H1 (cell line): ENCODE results near the gene RAB5B. TPM values are rescaled to one million over a fixed set of nuclear protein-coding genes. Genes with fewer than 3 reads are reported as not detected.
"Not testable (repeated sequence)": the region's sequence is repeated elsewhere in the genome, so short reads cannot be mapped to it uniquely, and the experiment has no call there.

Experiments used
- CTCF ChIA-PET: fragments of 300-600 bp; sonication (Branson Sonifier 250); formaldehyde crosslinking; loops from one replicate; lab custom pipeline; 2021; ENCODE audit not compliant: partially characterized antibody; lab: Charles Lee
- POLR2A ChIA-PET: fragments of 300-600 bp; sonication (Branson Sonifier 250); formaldehyde crosslinking; loops from one replicate; lab custom pipeline; 2021; ENCODE audit warnings: inconsistent platforms; ENCODE audit not compliant: partially characterized antibody; lab: Charles Lee
- DNase-seq, 2 experiments: peaks; one replicate each; pipeline versions ENCODE4 v3.0.0 to v3.0.0-alpha.2; 2010 to 2022; ENCODE audit warnings: low spot score in 2 of 2, low read depth in 1 of 2, mixed read lengths in 1 of 2
- FAIRE-seq: peaks from 2 replicates; lab custom pipeline; 2011; peaks lifted over from hg19 to GRCh38; lab: Jason Lieb, UNC
- H2AFZ ChIP-seq: 2 replicates; pipeline ENCODE4 v1.8.1; 2012; ENCODE audit warnings: low read length, inconsistent platforms
- H2AK5ac ChIP-seq: 2 replicates; pipeline ENCODE4 v1.6.1; 2013; ENCODE audit warnings: low read depth, low read length
- H2BK120ac ChIP-seq: replicated peaks from 2 replicates; pipeline ENCODE3; 2013; ENCODE audit warnings: low read depth, low read length, inconsistent platforms
- H2BK12ac ChIP-seq: 2 replicates; pipeline ENCODE4 v1.6.1; 2013; ENCODE audit warnings: low read depth, low read length
- H2BK15ac ChIP-seq: 2 replicates; pipeline ENCODE4 v1.6.1; 2013; ENCODE audit warnings: low read length
- H2BK20ac ChIP-seq: 2 replicates; pipeline ENCODE4 v1.6.1; 2013; ENCODE audit warnings: low read length
- H2BK5ac ChIP-seq: 2 replicates; pipeline ENCODE4 v1.6.1; 2013; ENCODE audit warnings: low read depth, low read length
- H3K14ac ChIP-seq: 2 replicates; pipeline ENCODE4 v1.6.1; 2013; ENCODE audit warnings: inconsistent platforms; ENCODE audit not compliant: insufficient read length
- H3K18ac ChIP-seq: 2 replicates; pipeline ENCODE4 v1.6.1; 2013; ENCODE audit warnings: low read length; ENCODE audit errors: extremely low read depth
- H3K23ac ChIP-seq: 2 replicates; pipeline ENCODE4 v1.6.1; 2013; ENCODE audit warnings: inconsistent platforms; ENCODE audit not compliant: insufficient read length
- H3K23me2 ChIP-seq: 2 replicates; pipeline ENCODE4 v1.6.1; 2013; ENCODE audit warnings: low read depth, low read length
- H3K27ac ChIP-seq: 2 replicates; pipeline ENCODE4 v1.6.1; 2011; ENCODE audit warnings: low read depth, low read length, inconsistent platforms
- H3K27me3 ChIP-seq, 4 experiments: replicated peaks in 1 of 4; 1 replicate in 1 of 4; 2 replicates in 3 of 4; pipeline versions ENCODE4 v1.6.1 to v1.8.1; 2011 to 2013; ENCODE audit warnings: low read length in 3 of 4, mild to moderate bottlenecking in 3 of 4, inconsistent platforms in 2 of 4, mixed read lengths in 2 of 4, moderate library complexity in 1 of 4; ENCODE audit not compliant: control insufficient read depth in 3 of 4, insufficient read depth in 3 of 4; ENCODE audit errors: extremely low read depth in 1 of 4
- H3K36me3 ChIP-seq, 4 experiments: 2 replicates each; pipeline versions ENCODE4 v1.6.1 to v1.8.1; 2011 to 2013; ENCODE audit warnings: mild to moderate bottlenecking in 4 of 4, low read length in 3 of 4, moderate library complexity in 2 of 4, control low read depth in 1 of 4, inconsistent platforms in 1 of 4; ENCODE audit not compliant: insufficient read depth in 4 of 4, control insufficient read depth in 2 of 4
- H3K4ac ChIP-seq: replicated peaks from 2 replicates; pipeline ENCODE3; 2013; ENCODE audit warnings: low read length, low read depth, mixed read lengths, inconsistent platforms; ENCODE audit not compliant: insufficient read length
- H3K4me1 ChIP-seq, 4 experiments: replicated peaks in 1 of 4; 1 replicate in 1 of 4; 2 replicates in 3 of 4; pipeline versions ENCODE4 v1.6.1 to v1.8.1; 2011 to 2013; ENCODE audit warnings: low read length in 3 of 4, inconsistent platforms in 2 of 4, mixed read lengths in 1 of 4; ENCODE audit not compliant: insufficient read depth in 4 of 4, control insufficient read depth in 3 of 4
- H3K4me2 ChIP-seq, 2 experiments: 2 replicates each; pipeline versions ENCODE4 v1.6.1 to v1.8.1; 2011 to 2013; ENCODE audit warnings: low read depth in 2 of 2, low read length in 2 of 2, control low read depth in 1 of 2, inconsistent platforms in 1 of 2, mild to moderate bottlenecking in 1 of 2; ENCODE audit not compliant: insufficient read depth in 1 of 2
- H3K4me3 ChIP-seq, 4 experiments: fragments of 200-600, 300-600 bp in 1 of 4; sonication (generic), shearing (Covaris generic), sonication (Bioruptor Twin) in 1 of 4; 2 replicates each; pipeline versions ENCODE4 v1.5.1 to v1.8.1; 2011 to 2016; ENCODE audit warnings: low read length in 4 of 4, low read depth in 3 of 4, control low read depth in 2 of 4, inconsistent platforms in 2 of 4, mild to moderate bottlenecking in 2 of 4, mixed read lengths in 1 of 4, moderate library complexity in 1 of 4; ENCODE audit not compliant: insufficient read depth in 2 of 4; ENCODE audit errors: extremely low read depth in 1 of 4
- H3K56ac ChIP-seq: replicated peaks from 2 replicates; pipeline ENCODE3; 2013; ENCODE audit warnings: low read depth, mild to moderate bottlenecking, mixed read lengths, low read length, inconsistent platforms; ENCODE audit not compliant: insufficient read length
- H3K79me1 ChIP-seq: 2 replicates; pipeline ENCODE4 v1.6.1; 2013; ENCODE audit warnings: low read depth, low read length, control low read depth
- H3K79me2 ChIP-seq, 2 experiments: 2 replicates each; pipeline versions ENCODE4 v1.6.1 to v1.8.1; 2012 to 2013; ENCODE audit warnings: low read length in 2 of 2, mild to moderate bottlenecking in 2 of 2, inconsistent platforms in 1 of 2; ENCODE audit not compliant: insufficient read depth in 2 of 2, control insufficient read depth in 1 of 2
- H3K9ac ChIP-seq, 4 experiments: replicated peaks in 1 of 4; 1 replicate in 1 of 4; 2 replicates in 3 of 4; pipeline versions ENCODE4 v1.6.1 to v1.8.1; 2011 to 2013; ENCODE audit warnings: low read depth in 3 of 4, low read length in 3 of 4, control low read depth in 2 of 4, mild to moderate bottlenecking in 2 of 4, moderate library complexity in 2 of 4, inconsistent platforms in 1 of 4; ENCODE audit errors: extremely low read depth in 1 of 4
- H3K9me3 ChIP-seq, 2 experiments: 2 replicates each; pipeline versions ENCODE4 v1.6.1 to v1.8.1; 2012 to 2013; ENCODE audit warnings: mild to moderate bottlenecking in 2 of 2, moderate library complexity in 2 of 2, control low read depth in 1 of 2, inconsistent platforms in 1 of 2, low read depth in 1 of 2, low read length in 1 of 2, mixed read lengths in 1 of 2; ENCODE audit not compliant: insufficient read depth in 2 of 2
- H4K20me1 ChIP-seq, 2 experiments: replicated peaks in 1 of 2; 2 replicates each; pipeline versions ENCODE3 to v1.8.1; 2011 to 2013; ENCODE audit warnings: inconsistent platforms in 2 of 2, low read length in 2 of 2, mild to moderate bottlenecking in 1 of 2; ENCODE audit not compliant: insufficient read depth in 2 of 2, control insufficient read depth in 1 of 2
- H4K5ac ChIP-seq: 2 replicates; pipeline ENCODE4 v1.6.1; 2013; ENCODE audit warnings: low read length, low read depth, mixed read lengths, inconsistent platforms; ENCODE audit not compliant: insufficient read length
- H4K8ac ChIP-seq: 2 replicates; pipeline ENCODE4 v1.8.0; 2013; ENCODE audit warnings: mild to moderate bottlenecking, moderate library complexity, low read length, inconsistent platforms; ENCODE audit not compliant: insufficient read depth; ENCODE audit errors: extremely low read depth
- H4K91ac ChIP-seq: replicated peaks from 2 replicates; pipeline ENCODE3; 2013; ENCODE audit warnings: low read length, mixed read lengths, inconsistent platforms; ENCODE audit not compliant: insufficient read length
- BRCA1 ChIP-seq: IDR thresholded peaks from 2 replicates; pipeline ENCODE4 v1.6.1; 2012; ENCODE audit warnings: low read depth, low read length, improper control_type of control experiment
- EGR1 ChIP-seq: IDR thresholded peaks from 2 replicates; pipeline ENCODE4 v1.6.1; 2011; ENCODE audit warnings: low read depth, low read length, borderline replicate concordance
- JUND ChIP-seq: IDR thresholded peaks from 2 replicates; pipeline ENCODE4 v1.6.1; 2011; ENCODE audit warnings: mild to moderate bottlenecking, improper control_type of control experiment, low read length
- KDM1A ChIP-seq: fragments of 200-600, 300-600 bp; sonication (generic); IDR thresholded peaks from 2 replicates; pipeline ENCODE4 v1.7.1; 2016; ENCODE audit warnings: mild to moderate bottlenecking, low read length, borderline replicate concordance
- RBBP5 ChIP-seq: IDR thresholded peaks from 2 replicates; pipeline ENCODE4 v1.7.1; 2012; ENCODE audit warnings: low read depth, mild to moderate bottlenecking, inconsistent platforms, low read length, moderate library complexity, borderline replicate concordance
- SP1 ChIP-seq: IDR thresholded peaks from 2 replicates; pipeline ENCODE4 v1.6.1; 2011; ENCODE audit warnings: low read depth, low read length
- SP4 ChIP-seq: IDR thresholded peaks from 2 replicates; pipeline ENCODE4 v1.6.1; 2012; ENCODE audit warnings: low read length, inconsistent platforms
- WGBS, 2 experiments: shearing (Covaris generic) in 1 of 2; methylation state at CpG; one replicate each; pipeline versions ENCODE4 v1.1.6 to v1.1.7; 2013 to 2015; ENCODE audit warnings: low lambda C conversion rate in 2 of 2, mixed read lengths in 2 of 2, inconsistent platforms in 1 of 2, low coverage in 1 of 2, missing lambda C conversion rate in 1 of 2; ENCODE audit not compliant: insufficient replicate concordance in 2 of 2, insufficient coverage in 1 of 2, insufficient read length in 1 of 2; ENCODE audit errors: extremely low coverage in 1 of 2, missing lambda C conversion rate in 1 of 2; 5-methylcytosine and 5-hydroxymethylcytosine counted together
- polyA plus RNA-seq, 7 experiments: library from polyadenylated mRNA; depleted of rRNA in 3 of 7; stranded (reverse) in 5 of 7; unstranded in 2 of 7; fragments of >200 nt in 5 of 7; fragments of 200-250 nt in 2 of 7; gene quantifications; 1 replicate in 5 of 7; 2 replicates in 1 of 7; 4 replicates in 1 of 7; pipeline versions ENCODE4 v1.2.1 to v1.2.3, GENCODE V29; 2011 to 2013; ENCODE audit warnings: missing spikeins in 2 of 7, mixed read lengths in 2 of 7
- total RNA-seq: library from RNA; stranded (reverse); fragmentation: NEBNext Ultra II Directional; extraction: Animal tissue kit (Norgen Biotek cat#: 25700); gene quantifications from 2 replicates; pipeline ENCODE4 v1.2.1, GENCODE V29; 2021

Gene RAB5B
- total and polyA plus RNA-seq, 2 of the 8 experiments (the other 6 are each of a cell fraction or from before 2014, with no cell fraction given): 56.7 to 62.4 TPM

DNA sequence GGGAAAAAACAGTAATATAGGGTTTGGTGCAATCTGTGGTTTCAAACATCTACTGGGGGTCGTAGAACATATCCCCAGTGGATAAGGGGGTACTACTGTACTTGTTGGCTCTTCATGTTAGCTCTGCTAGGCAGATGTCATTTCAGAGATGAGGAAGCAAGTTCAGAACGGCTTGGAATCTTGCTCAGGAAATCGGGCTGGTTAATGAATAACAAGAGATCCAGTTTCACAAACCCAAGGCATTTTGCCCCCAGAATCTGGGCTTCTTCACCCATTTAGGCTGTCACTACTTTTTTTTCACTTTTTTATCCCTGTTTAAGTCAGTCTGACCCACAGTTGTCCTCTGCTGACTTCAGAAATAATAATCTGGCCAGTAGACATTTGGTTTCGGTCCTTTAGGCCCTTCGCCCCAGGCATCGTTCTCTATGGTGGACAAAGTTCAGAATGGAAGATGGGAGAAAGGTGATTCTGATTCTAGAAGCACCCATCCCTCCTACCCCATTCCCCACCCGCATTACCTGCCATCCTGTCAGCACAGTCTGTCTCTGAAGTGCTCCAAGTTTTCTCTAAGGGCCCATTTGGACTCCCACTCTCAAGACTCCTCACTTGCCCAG is 27.7 kb downstream of the RAB5B start (continued):
- TF ChIP-seq BRCA1 (no peak), SP4 (no peak), KDM1A (no peak), EGR1 (no peak), SP1 (no peak), JUND (no peak), RBBP5 (no peak)

DNA sequence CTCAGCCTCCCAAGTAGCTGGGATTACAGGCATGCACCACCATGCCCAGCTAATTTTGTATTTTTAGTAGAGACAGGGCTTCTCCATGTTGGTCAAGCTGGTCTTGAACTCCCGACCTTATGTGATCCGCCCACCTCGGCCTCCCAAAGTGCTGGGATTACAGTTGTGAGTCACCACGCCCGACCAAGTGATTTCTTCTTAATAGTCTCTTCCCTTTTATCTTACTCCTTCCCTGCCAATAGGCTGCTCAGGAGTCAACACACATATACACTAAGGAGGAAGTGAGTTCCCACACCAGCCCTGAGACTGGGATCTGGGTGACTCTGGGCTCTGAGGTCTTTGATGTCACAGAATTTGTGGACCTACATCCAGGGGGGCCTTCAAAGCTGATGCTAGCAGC is 29.5 kb downstream of the RAB5B start:
- H2BK5ac ChIP-seq, H2BK15ac ChIP-seq, H3K9me3 ChIP-seq, H3K4me2 ChIP-seq, H4K91ac ChIP-seq, H3K4me1 ChIP-seq, H4K8ac ChIP-seq, H2BK120ac ChIP-seq, H3K56ac ChIP-seq, DNase-seq, H3K4ac ChIP-seq, H3K27me3 ChIP-seq, H3K79me1 ChIP-seq, H2AFZ ChIP-seq, H2AK5ac ChIP-seq, H3K14ac ChIP-seq, H3K4me3 ChIP-seq, H3K23me2 ChIP-seq, H2BK12ac ChIP-seq, H3K23ac ChIP-seq, H3K27ac ChIP-seq, H3K9ac ChIP-seq, H4K5ac ChIP-seq, H4K20me1 ChIP-seq, H3K79me2 ChIP-seq, H2BK20ac ChIP-seq, H3K18ac ChIP-seq, FAIRE-seq: not testable (repeated sequence)
- 95% methylated on average over 5 of the region's 5 CpGs; no CpG with 5 or more reads in 1 of the 2 experiments for WGBS, 2 experiments
- CTCF ChIA-PET: interaction anchor here (0.5 to 1.3 kb wide), 5 partner anchors 9 to 336 kb away, joined by 3 to 4 read pairs (median 3); no protein-coding TSS in a partner anchor
- POLR2A ChIA-PET: interaction anchor here (1.0 kb wide), 1 partner anchor 172 kb away, joined by 3 read pairs; no protein-coding TSS in a partner anchor
- H3K36me3 ChIP-seq: peaks cover 0 to 20% (median 5%) of the 10 kb centered on the region in 4 experiments; a peak in 5 of 8 replicates
